Peyer's patch (tissue), 4 donors: ENCODE results near the gene TOP1. TPM values are rescaled to one million over a fixed set of nuclear protein-coding genes. Genes with fewer than 3 reads are reported as not detected.

ENCODE experiments used
- DNase-seq, 3 donors: peaks; one replicate each; pipeline ENCODE4 v3.0.0-alpha.2; 2017 to 2019
- H3K27ac ChIP-seq, 4 donors: fragments of 200-600 bp; sonication (generic); one replicate each; pipeline ENCODE4 v1.5.1; 2016 to 2019
- H3K27me3 ChIP-seq, 2 donors: fragments of 200-600 bp; sonication (generic); one replicate each; pipeline ENCODE4 v1.5.1; 2019
- H3K36me3 ChIP-seq, 3 donors: fragments of 200-600 bp; sonication (generic); one replicate each; pipeline ENCODE4 v1.5.1; 2016 to 2019
- H3K4me1 ChIP-seq, 4 donors: fragments of 200-600 bp; sonication (generic); one replicate each; pipeline ENCODE4 v1.5.1; 2016 to 2019
- H3K4me3 ChIP-seq, 4 donors: fragments of 200-600 bp; sonication (generic); 1 replicate in 3 of 4; 2 replicates in 1 of 4; pipeline ENCODE4 v1.5.1; 2016 to 2019; ENCODE audit warnings: mild to moderate bottlenecking in 1 of 4
- H3K9me3 ChIP-seq, 4 donors: fragments of 200-600 bp; sonication (generic); one replicate each; pipeline ENCODE4 v1.5.1; 2016 to 2019; ENCODE audit warnings: mild to moderate bottlenecking in 1 of 4
- CTCF ChIP-seq, 6 experiments: fragments of 450-650 bp in 4 of 6; fragments of 200-600 bp in 2 of 6; sonication (generic) in 1 of 6; IDR thresholded peaks; one replicate each; pipeline ENCODE4 v1.5.1; 2017 to 2019; ENCODE audit warnings: antibody characterized with exemption in 6 of 6, mild to moderate bottlenecking in 3 of 6, moderate library complexity in 1 of 6
- POLR2A ChIP-seq, 2 donors: fragments of 450-650 bp; IDR thresholded peaks; one replicate each; pipeline ENCODE4 v1.5.1; 2017; ENCODE audit warnings: antibody characterized with exemption in 2 of 2, mild to moderate bottlenecking in 2 of 2, moderate library complexity in 2 of 2
- total RNA-seq, 4 donors: library from RNA; depleted of rRNA; stranded (reverse); fragments of >200 nt; gene quantifications; one replicate each; pipeline ENCODE4 v1.1.0, GENCODE V29; 2016

The TOP1 gene
- total RNA-seq, 4 donors from 2014 or later, result 34.4 to 72.6 (median 39.8) TPM

- H3K9me3 ChIP-seq, result no peaks in the 10 kb centered on the region
- DNase-seq, result peak in 1 of 3 donors; percentile 48
- H3K4me1 ChIP-seq, result peaks cover 0 to 69% (median 21%) of the 10 kb centered on the region in 4 donors
- H3K27ac ChIP-seq, result peak overlapping the region; percentile 9 to 98 (median 78)
- TF ChIP-seq CTCF (IDR thresholded peaks at IDR 0.05), result no peak
- no peak for TF ChIP-seq POLR2A (IDR thresholded peaks at IDR 0.05)
- no peaks in the 10 kb centered on the region for H3K36me3 ChIP-seq
- H3K4me3 ChIP-seq, result peak overlapping the region in 1 of 4 donors; percentile 0
- no peaks in the 10 kb centered on the region for H3K27me3 ChIP-seq
Observed at GRCh38 chr20:41142245-41142644, 113.6 kb downstream of the TOP1 start.

GRCh38 chr20:41142919-41143318 is 114.3 kb downstream of the TOP1 start:
- no peaks in the 10 kb centered on the region for H3K36me3 ChIP-seq
- TF ChIP-seq POLR2A (IDR thresholded peaks at IDR 0.05) (no peak), CTCF (IDR thresholded peaks at IDR 0.05) (no peak)
- H3K27me3 ChIP-seq, result no peaks in the 10 kb centered on the region
- peak overlapping the region in 2 of 4 donors; percentile 95 to 98 for H3K27ac ChIP-seq
- DNase-seq, result peak; percentile 36 to 72 (median 46)
- peaks cover under 1 to 75% (median 23%) of the 10 kb centered on the region in 4 donors for H3K4me1 ChIP-seq
- H3K9me3 ChIP-seq, result no peaks in the 10 kb centered on the region
- H3K4me3 ChIP-seq, result no peak overlapping the region

GRCh38 chr20:41143354-41143753 is 114.7 kb downstream of the TOP1 start:
- no peaks in the 10 kb centered on the region for H3K9me3 ChIP-seq
- H3K4me1 ChIP-seq, result peaks cover 3 to 79% (median 23%) of the 10 kb centered on the region in 4 donors
- peak overlapping the region in 1 of 4 donors; percentile 98 for H3K27ac ChIP-seq
- TF ChIP-seq POLR2A (IDR thresholded peaks at IDR 0.05) (no peak), CTCF (IDR thresholded peaks at IDR 0.05) (no peak)
- H3K4me3 ChIP-seq, result no peak overlapping the region
- DNase-seq, result no peak
- H3K27me3 ChIP-seq, result no peaks in the 10 kb centered on the region
- no peaks in the 10 kb centered on the region for H3K36me3 ChIP-seq

- H3K27me3 ChIP-seq, result no peaks in the 10 kb centered on the region
- H3K4me1 ChIP-seq, result peaks cover 6 to 81% (median 23%) of the 10 kb centered on the region in 4 donors
- peak overlapping the region in 1 of 4 donors; percentile 10 for H3K27ac ChIP-seq
- H3K9me3 ChIP-seq, result no peaks in the 10 kb centered on the region
- H3K36me3 ChIP-seq, result no peaks in the 10 kb centered on the region
- TF ChIP-seq POLR2A (IDR thresholded peaks at IDR 0.05) (no peak), CTCF (IDR thresholded peaks at IDR 0.05) (no peak)
- DNase-seq, result no peak
- no peak overlapping the region for H3K4me3 ChIP-seq
Observed at GRCh38 chr20:41145317-41145716, 116.7 kb downstream of the TOP1 start.

- H3K4me3 ChIP-seq, result no peak overlapping the region
- H3K4me1 ChIP-seq, result peaks cover 6 to 79% (median 20%) of the 10 kb centered on the region in 4 donors
- no peaks in the 10 kb centered on the region for H3K36me3 ChIP-seq
- peak overlapping the region in 3 of 4 donors; percentile 0 to 89 (median 23) for H3K27ac ChIP-seq
- H3K9me3 ChIP-seq, result no peaks in the 10 kb centered on the region
- TF ChIP-seq CTCF (IDR thresholded peaks at IDR 0.05) (no peak), POLR2A (IDR thresholded peaks at IDR 0.05) (no peak)
- no peak for DNase-seq
- no peaks in the 10 kb centered on the region for H3K27me3 ChIP-seq
Observed at GRCh38 chr20:41145821-41146620, 117.4 kb downstream of the TOP1 start.
